Parathyroid adenoma (tissue), 2 donors: ENCODE results near the gene MAGI1.

ENCODE experiments used
- H2AFZ ChIP-seq: fragments of 300-600 bp; sonication (generic); one replicate; pipeline ENCODE4 v1.7.0; 2017; ENCODE audit warnings: antibody characterized with exemption, mild to moderate bottlenecking
- H3K27ac ChIP-seq: fragments of 300-600 bp; sonication (generic); one replicate; pipeline ENCODE4 v1.7.0; 2017
- H3K27me3 ChIP-seq: fragments of 300-600 bp; sonication (generic); one replicate; pipeline ENCODE4 v1.7.0; 2017; ENCODE audit warnings: low read length; ENCODE audit not compliant: control insufficient read depth, insufficient read depth
- H3K36me3 ChIP-seq: fragments of 300-600 bp; sonication (generic); one replicate; pipeline ENCODE4 v1.7.0; 2017; ENCODE audit warnings: low read length; ENCODE audit not compliant: control insufficient read depth, insufficient read depth
- H3K4me1 ChIP-seq: fragments of 300-600 bp; sonication (generic); one replicate; pipeline ENCODE4 v1.7.0; 2017; ENCODE audit warnings: control low read depth
- H3K4me2 ChIP-seq: fragments of 300-600 bp; sonication (generic); one replicate; pipeline ENCODE4 v1.7.0; 2017; ENCODE audit warnings: low read length
- H3K4me3 ChIP-seq: fragments of 300-600 bp; sonication (generic); one replicate; pipeline ENCODE4 v1.7.0; 2017; ENCODE audit warnings: low read depth, low read length
- H3K79me2 ChIP-seq: fragments of 300-600 bp; sonication (generic); one replicate; pipeline ENCODE4 v1.7.0; 2017; ENCODE audit warnings: control low read depth
- H3K9ac ChIP-seq: fragments of 300-600 bp; sonication (generic); one replicate; pipeline ENCODE4 v1.7.0; 2017; ENCODE audit warnings: mild to moderate bottlenecking
- H3K9me3 ChIP-seq: fragments of 300-600 bp; sonication (generic); one replicate; pipeline ENCODE4 v1.7.0; 2017; ENCODE audit warnings: low read length; ENCODE audit not compliant: control insufficient read depth
- CTCF ChIP-seq: fragments of 300-600 bp; sonication (generic); IDR thresholded peaks from one replicate; pipeline ENCODE4 v1.7.0; 2017; ENCODE audit warnings: antibody characterized with exemption, mild to moderate bottlenecking
- donor health status: primary hyperparathyroidism.

The MAGI1 gene

GRCh38 chr3:65979731-65980130 lies 59.0 kb downstream of the MAGI1 start:
- Histone ChIP-seq H3K27ac (no peak overlapping the region), H3K4me1 (no peaks in the 10 kb centered on the region), H3K9ac (no peak overlapping the region), H3K9me3 (no peaks in the 10 kb centered on the region), H3K79me2 (peaks cover 4% of the 10 kb centered on the region), H3K36me3 (no peaks in the 10 kb centered on the region), H3K4me3 (no peak overlapping the region), H3K4me2 (no peak overlapping the region), H2AFZ (no peak overlapping the region), H3K27me3 (no peaks in the 10 kb centered on the region)
- no peak for TF ChIP-seq CTCF

GRCh38 chr3:65979162-65979561 lies 59.6 kb downstream of the MAGI1 start:
- Histone ChIP-seq H3K27ac (no peak overlapping the region), H3K4me3 (no peak overlapping the region), H3K9ac (no peak overlapping the region), H3K4me2 (no peak overlapping the region), H3K27me3 (no peaks in the 10 kb centered on the region), H3K36me3 (no peaks in the 10 kb centered on the region), H3K9me3 (no peaks in the 10 kb centered on the region), H3K79me2 (peaks cover 4% of the 10 kb centered on the region), H3K4me1 (no peaks in the 10 kb centered on the region), H2AFZ (no peak overlapping the region)
- TF ChIP-seq CTCF = no peak

- Histone ChIP-seq H3K36me3 (no peaks in the 10 kb centered on the region), H2AFZ (no peak overlapping the region), H3K9me3 (no peaks in the 10 kb centered on the region), H3K27me3 (no peaks in the 10 kb centered on the region), H3K27ac (no peak overlapping the region), H3K4me3 (no peak overlapping the region), H3K79me2 (peaks cover 4% of the 10 kb centered on the region), H3K4me1 (no peaks in the 10 kb centered on the region), H3K9ac (no peak overlapping the region), H3K4me2 (no peak overlapping the region)
- TF ChIP-seq CTCF = no peak
Observed at GRCh38 chr3:65978116-65978515, 60.6 kb downstream of the MAGI1 start.

GRCh38 chr3:65975032-65975431 lies 63.7 kb downstream of the MAGI1 start:
- Histone ChIP-seq H3K27ac (no peak overlapping the region), H3K9ac (no peak overlapping the region), H3K4me3 (no peak overlapping the region), H2AFZ (no peak overlapping the region), H3K79me2 (no peaks in the 10 kb centered on the region), H3K36me3 (no peaks in the 10 kb centered on the region), H3K4me2 (no peak overlapping the region), H3K4me1 (no peaks in the 10 kb centered on the region), H3K9me3 (no peaks in the 10 kb centered on the region), H3K27me3 (no peaks in the 10 kb centered on the region)
- TF ChIP-seq CTCF = no peak

- H3K79me2 ChIP-seq = no peaks in the 10 kb centered on the region
- H3K27ac ChIP-seq = no peak overlapping the region
- no peak overlapping the region for H3K4me3 ChIP-seq
- TF ChIP-seq CTCF = no peak
- no peak overlapping the region for H2AFZ ChIP-seq
- no peak overlapping the region for H3K9ac ChIP-seq
- H3K4me2 ChIP-seq = no peak overlapping the region
- H3K36me3 ChIP-seq = no peaks in the 10 kb centered on the region
- no peaks in the 10 kb centered on the region for H3K4me1 ChIP-seq
- H3K9me3 ChIP-seq = no peaks in the 10 kb centered on the region
- H3K27me3 ChIP-seq = no peaks in the 10 kb centered on the region
Observed at GRCh38 chr3:65974509-65974908, 64.2 kb downstream of the MAGI1 start.
